GM04503 (cell line): ENCODE data around the gene LRRC4B.
"Not testable (repeated sequence)": the region's sequence is repeated elsewhere in the genome, so short reads cannot be mapped to it uniquely, and the experiment has no call there.

Source experiments
- DNase-seq: peaks from one replicate; pipeline ENCODE4 v3.0.0-alpha.2; 2012; ENCODE audit warnings: low read depth

The LRRC4B gene

DNA sequence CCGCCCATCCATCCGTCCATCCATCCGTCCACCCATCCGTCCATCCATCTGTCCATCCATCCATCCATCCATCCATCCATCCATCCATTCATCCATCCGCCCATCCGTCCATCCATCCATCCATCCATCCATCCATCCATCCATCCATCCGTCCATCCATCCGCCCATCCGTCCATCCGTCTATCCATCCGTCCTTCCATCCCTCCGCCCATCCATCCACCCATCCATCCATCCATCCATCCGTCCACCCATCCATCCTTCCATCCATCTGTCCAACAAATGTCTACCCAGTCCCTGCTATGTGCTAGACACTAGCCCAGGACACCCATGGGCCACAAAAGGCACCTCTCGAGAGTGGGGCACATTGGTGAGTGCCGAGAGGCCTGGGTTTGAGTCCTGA lies 15.7 kb downstream of the LRRC4B start:
- DNase-seq = no peak

DNA sequence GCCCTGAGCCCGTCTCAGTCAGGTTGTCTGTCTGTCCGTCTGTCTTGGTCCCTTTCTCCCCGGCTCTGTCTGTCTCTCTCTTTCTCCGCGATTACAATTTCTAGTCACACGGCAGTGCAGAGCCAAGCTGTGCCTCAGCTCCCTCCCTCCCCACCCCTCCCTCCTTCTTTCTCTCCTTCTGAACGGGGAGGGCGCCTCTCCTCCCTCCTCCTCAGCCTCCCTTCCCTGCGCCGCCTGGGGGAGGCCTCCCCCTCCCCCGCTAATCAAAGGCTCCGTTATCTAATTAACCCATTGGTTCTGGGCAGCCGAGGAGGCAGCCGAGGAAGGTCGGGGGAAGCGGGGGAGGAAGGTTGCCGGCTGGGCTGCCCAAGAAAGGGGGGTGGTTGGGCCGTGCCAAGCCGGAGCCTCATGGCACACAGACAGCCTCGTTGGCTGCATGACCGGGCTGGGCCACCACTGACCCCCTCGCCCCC lies 16.5 kb downstream of the LRRC4B start:
- no peak for DNase-seq

DNA sequence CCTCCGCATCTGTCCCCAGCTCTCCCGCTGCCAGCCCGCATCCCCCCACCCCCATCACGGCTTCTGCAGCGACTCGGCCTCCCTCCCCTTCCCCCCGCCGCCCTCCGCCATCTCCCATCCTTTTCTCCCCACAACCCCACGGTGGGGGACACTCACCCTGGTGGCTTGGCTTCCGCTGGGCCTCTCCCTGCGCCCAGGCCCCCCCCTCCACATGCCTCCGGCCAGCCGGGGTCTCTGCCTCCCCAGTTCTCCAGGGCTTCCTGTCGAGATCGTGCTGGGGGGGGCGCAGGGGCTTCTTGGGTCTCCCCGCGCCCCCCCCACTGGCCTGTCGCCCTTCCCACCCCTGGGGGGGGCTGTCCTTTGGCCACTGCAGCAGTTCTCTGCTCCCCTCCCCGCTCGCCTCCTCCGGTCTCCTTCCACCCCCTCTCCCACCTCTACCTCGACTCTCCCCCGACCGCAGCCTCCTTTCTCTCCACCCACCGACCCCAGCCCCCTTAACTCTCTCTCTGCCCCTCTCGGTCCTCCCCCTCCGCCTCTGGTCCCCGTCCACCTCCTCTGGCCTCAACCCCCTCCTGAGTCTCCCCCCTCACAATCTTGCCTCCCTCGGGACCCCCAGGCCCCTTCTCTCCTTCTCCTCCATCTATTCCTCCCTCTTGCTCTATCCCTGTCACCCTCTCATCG lies 17.1 kb downstream of the LRRC4B start:
- DNase-seq = no peak

- DNase-seq = no peak
Observed at GRCh38 chr19:50550594-50550966, 17.7 kb downstream of the LRRC4B start.

DNA sequence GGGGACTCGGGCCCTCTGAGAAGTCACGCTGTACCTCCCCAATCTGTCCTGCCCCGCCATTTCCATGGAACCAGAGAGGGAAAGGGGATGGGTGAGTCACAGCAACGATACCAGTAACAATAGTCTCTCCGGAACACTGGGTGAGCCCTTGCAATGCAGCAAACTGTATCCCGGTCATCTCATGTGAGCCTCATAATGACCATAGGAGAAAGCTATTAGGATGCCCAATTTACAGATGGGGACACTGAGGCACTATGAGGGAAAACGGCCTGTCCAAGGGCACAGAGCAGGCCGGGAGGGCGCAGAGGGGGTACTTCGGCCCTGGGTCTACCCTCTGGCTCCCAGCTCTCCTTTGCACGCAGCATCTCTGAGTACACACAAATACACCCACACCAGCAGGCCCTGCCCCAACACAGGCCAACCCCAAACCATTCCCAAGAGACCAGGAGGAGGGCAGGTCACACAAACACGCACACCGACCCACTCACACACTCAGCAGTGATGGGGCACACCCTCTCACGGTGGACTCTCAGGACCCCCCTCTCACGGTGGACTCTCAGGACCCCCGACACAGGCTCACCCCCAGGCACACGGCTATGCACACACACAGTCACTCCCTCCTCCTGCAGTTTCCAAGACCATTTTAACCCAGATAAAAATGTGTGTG lies 18.2 kb downstream of the LRRC4B start:
- no peak for DNase-seq

- DNase-seq = no peak
Observed at GRCh38 chr19:50549059-50549926, 18.9 kb downstream of the LRRC4B start.

DNA sequence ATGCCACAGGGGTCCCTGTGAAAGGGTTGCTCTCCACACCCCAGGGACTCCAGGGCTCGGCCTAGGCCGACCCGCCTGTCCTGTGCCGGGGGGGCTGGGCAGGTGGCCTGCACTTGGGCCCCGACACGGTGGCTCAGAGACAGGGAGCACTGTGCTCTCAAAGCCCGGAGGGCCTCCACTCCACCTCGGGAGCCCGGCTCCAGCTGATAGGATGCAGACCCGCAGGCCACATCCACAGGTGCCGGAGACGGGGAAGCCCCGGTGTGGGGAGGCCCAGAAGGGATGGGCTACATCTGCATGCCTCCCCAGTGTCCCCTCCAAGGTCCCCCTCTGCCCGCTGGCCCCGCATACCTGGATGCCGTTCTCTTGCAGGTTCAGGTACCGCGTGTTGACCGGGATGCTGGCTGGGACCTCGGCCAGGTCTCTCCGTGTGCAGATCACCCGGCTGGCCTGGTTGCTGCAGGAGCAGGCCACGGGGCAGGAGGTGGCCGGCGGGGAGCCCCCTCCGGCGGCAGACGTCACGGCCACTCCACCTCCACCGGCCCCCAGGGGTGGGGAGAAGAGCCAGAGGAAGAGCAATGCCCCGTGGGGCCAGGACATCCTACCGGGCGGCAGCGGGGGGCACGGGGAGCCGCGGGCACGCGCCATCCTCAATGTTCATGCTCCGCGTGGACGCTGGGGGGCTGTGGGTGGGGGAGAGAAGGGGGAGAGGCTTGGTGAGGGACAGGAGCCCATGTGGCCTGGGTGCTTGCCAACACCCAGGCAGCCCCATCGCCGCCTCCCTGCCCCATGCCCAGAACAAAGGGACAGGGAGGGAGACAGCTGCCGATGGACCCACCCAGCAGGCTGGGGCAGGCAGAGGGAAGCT lies 19.8 kb downstream of the LRRC4B start:
- DNase-seq = no peak

DNA sequence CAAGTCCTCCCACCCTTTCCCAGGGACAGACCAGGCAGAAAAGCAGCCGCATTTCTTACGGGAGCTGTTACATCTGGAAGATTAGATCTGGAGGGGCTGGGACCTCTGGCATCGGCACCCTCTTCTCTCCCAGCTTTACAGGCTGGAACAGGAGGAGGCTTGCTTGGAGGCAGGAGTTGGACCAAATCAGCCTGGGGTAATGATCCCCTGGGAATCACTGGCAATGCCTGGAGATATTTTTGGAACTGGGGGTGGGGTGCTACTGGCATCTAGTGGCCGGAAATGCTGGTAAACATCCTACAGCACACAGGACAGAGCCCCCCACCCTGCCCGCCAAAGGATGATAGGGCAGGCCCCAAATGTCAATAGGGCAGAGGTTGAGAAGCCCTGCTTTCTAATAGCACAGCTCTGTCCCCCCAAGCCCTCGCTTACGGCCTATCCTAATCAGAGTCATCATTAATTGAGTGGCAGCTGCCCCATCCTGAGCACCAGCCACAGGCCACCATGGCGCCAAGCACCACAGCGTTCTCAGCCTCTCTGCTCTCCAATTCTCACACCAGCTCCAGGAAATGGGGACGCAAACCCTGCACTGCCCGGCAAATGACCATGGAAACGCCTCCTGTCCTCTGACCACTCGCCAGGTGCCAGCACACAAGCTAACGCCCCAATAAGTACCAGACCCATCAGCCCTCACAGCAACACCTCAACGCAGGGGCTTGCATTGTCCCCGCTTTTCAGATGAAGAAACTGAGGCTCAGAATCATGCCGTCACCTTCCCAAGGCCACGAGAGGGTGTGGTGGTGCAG lies 20.6 kb downstream of the LRRC4B start:
- no peak for DNase-seq

DNA sequence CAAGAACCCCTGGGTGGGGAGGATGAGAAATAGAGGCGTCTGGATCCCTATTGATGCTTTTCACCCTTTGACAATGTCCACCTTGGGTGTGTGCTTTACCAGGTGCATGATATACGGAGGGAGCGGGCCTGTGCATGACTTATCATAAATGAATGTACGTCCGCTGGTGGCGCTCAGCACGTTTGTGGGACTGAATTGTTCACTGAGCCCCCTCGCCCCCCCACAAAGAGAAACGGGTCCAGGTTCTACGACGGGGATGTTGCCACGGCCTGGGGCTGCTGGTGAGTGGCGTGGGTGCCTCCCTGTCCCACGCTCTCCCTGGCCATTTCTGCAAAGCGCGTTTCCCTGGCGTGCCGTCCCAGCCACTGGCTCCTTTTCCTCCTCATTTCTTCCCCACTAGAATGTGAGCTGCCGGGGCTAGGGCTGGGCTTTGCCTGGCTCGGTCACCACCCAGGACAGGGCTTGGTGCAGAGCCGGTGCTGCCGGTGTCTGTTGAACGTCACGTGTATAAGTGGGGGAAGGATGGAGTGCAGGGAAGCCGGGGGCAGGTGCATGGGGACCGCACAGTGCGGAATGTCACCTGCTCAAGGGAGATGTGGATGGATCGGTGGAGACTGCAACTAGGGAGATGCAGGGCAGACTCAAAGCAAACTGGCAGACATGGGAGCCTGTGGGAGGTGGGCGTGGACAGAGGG lies 21.6 kb downstream of the LRRC4B start:
- DNase-seq = no peak

DNA sequence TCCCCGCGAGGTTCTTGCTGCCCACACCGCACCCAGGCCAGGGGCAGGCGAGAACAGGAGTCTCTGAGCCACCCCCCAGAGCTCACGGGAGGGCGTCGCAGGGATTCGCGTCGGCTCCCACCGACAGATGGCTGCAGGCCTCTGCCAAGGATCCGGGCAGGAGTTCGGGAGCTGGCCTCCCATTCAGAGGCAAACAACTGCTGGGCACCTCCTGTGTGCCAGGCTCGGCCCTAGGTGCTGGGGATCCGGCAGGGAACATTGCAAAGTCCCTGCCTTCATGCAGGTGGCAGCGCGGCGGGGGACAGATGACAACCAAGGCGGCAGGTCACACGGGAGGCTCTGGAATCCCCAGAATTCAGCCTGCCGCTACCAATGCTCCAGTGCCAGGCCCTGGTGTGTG lies 25.3 kb downstream of the LRRC4B start:
- DNase-seq = no peak

DNA sequence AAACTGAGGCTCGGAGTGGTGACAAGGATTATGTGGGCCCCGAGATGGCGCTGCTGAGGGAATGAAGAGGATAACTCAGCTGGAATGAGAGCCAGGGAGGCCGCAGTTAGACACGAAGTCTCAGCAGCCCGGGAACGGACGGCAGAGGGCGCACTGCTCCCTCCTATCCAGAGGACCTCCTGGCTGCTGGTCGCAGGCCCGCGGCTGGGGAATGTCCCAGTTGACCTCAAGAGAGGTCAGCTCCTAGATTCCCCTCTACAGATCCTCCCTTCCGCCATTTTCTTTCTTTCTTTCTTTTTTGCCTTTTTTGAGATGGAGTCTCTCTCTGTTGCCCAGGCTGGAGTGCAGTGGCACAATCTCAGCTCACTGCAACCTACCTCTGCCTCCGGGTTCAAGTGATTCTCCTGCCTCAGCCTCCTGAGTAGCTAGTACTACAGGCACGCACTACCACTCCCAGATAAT lies 30.4 kb downstream of the LRRC4B start:
- DNase-seq = peak; percentile 29

- no peak for DNase-seq
Observed at GRCh38 chr19:50537306-50537685, 30.9 kb downstream of the LRRC4B start.

- DNase-seq = no peak
Observed at GRCh38 chr19:50536662-50537305, 31.5 kb downstream of the LRRC4B start.

GRCh38 chr19:50535672-50536187 lies 32.5 kb downstream of the LRRC4B start:
- no peak for DNase-seq

- no peak for DNase-seq
Observed at GRCh38 chr19:50534478-50534877, 33.8 kb downstream of the LRRC4B start.

GRCh38 chr19:50532952-50533351 lies 35.3 kb downstream of the LRRC4B start:
- DNase-seq = no peak

GRCh38 chr19:50531171-50531612 lies 37.0 kb downstream of the LRRC4B start:
- no peak for DNase-seq

- DNase-seq = not testable (repeated sequence)
Observed at GRCh38 chr19:50528052-50528451, 40.2 kb downstream of the LRRC4B start.

DNA sequence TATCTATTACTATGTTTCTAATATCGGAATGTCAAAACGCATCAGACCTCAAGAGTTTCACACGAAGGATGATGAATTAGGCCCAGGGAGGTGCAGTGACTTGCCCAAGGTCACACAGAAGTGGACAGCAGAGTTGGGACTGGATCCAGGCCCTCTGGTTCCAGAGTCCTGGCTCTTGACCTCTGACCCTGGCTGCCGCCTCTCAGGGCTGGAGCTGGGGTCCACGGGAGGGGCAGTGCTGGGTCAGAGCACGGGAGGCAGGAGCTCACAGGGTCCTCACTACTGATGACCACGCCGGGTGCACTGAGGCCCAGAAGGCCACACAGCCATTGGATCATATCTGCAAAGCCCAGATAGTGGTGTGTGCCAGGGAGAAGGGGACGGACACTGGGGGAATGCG lies 45.4 kb downstream of the LRRC4B start:
- no peak for DNase-seq
